OCI-LY7 (cell line): ENCODE data around the gene ACACA. TPM values are rescaled to one million over a fixed set of nuclear protein-coding genes. Genes with fewer than 3 reads are reported as not detected.

ENCODE experiments used
- BruUV-seq: library from RNA; stranded (reverse); fragments of 400-500 nt; replicated peaks from 2 replicates; lab custom pipeline; 2021; lab: Mats Ljungman, UMichigan
- CTCF ChIA-PET: fragments of 300-600 bp; sonication (Branson Sonifier 250); formaldehyde crosslinking; loops from one replicate; lab custom pipeline; 2022; ENCODE audit warnings: antibody characterized with exemption; ENCODE audit not compliant: unreplicated experiment; lab: Charles Lee
- POLR2A ChIA-PET: fragments of 300-600 bp; sonication (Branson Sonifier 250); formaldehyde crosslinking; loops from one replicate; lab custom pipeline; 2022; ENCODE audit warnings: antibody characterized with exemption; lab: Charles Lee
- DNase-seq: peaks from one replicate; pipeline ENCODE4 v3.0.0-alpha.2; 2015; ENCODE audit warnings: low spot score
- H2AFZ ChIP-seq: fragments of 200-600 bp; sonication (generic), shearing (Covaris generic); 2 replicates; pipeline ENCODE4 v1.6.1; 2014; ENCODE audit warnings: mild to moderate bottlenecking, antibody characterized with exemption, low read length, moderate library complexity
- H3K27ac ChIP-seq: fragments of 200-600 bp; sonication (generic); 2 replicates; pipeline ENCODE4 v1.5.1; 2014; ENCODE audit warnings: mixed run types, low read depth, mild to moderate bottlenecking, moderate library complexity, low read length, inconsistent platforms; ENCODE audit not compliant: poor library complexity, severe bottlenecking
- H3K36me3 ChIP-seq: fragments of 200-600 bp; sonication (generic); 2 replicates; pipeline ENCODE4 v1.6.1; 2014; ENCODE audit warnings: mild to moderate bottlenecking, antibody characterized with exemption, low read length, moderate library complexity, mixed read lengths; ENCODE audit not compliant: insufficient read depth
- H3K4me1 ChIP-seq: fragments of 200-600 bp; sonication (generic); 2 replicates; pipeline ENCODE4 v1.5.1; 2014; ENCODE audit warnings: mild to moderate bottlenecking, low read length; ENCODE audit not compliant: insufficient read depth, poor library complexity, severe bottlenecking
- H3K4me2 ChIP-seq: fragments of 200-600 bp; sonication (generic); 2 replicates; pipeline ENCODE4 v1.6.1; 2014; ENCODE audit warnings: mild to moderate bottlenecking, low read length
- H3K4me3 ChIP-seq: fragments of 200-600 bp; sonication (generic); 2 replicates; pipeline ENCODE4 v1.5.1; 2014; ENCODE audit warnings: mild to moderate bottlenecking, low read depth, low read length; ENCODE audit not compliant: poor library complexity, severe bottlenecking
- H3K79me2 ChIP-seq: fragments of 200-600 bp; sonication (generic); 2 replicates; pipeline ENCODE4 v1.6.1; 2016; ENCODE audit warnings: low read depth, mild to moderate bottlenecking, low read length, moderate library complexity, mixed read lengths; ENCODE audit not compliant: insufficient read depth
- H3K9me2 ChIP-seq: fragments of 200-600 bp; sonication (generic); 2 replicates; pipeline ENCODE4 v1.6.1; 2016; ENCODE audit warnings: mild to moderate bottlenecking, low read length, mixed read lengths; ENCODE audit not compliant: insufficient read depth
- H3K9me3 ChIP-seq: fragments of 200-600 bp; sonication (generic); 2 replicates; pipeline ENCODE4 v1.6.1; 2014; ENCODE audit warnings: mild to moderate bottlenecking, mixed run types, low read length, mixed read lengths
- H4K20me1 ChIP-seq: fragments of 200-600 bp; sonication (generic); 2 replicates; pipeline ENCODE4 v1.6.1; 2014; ENCODE audit warnings: mild to moderate bottlenecking, antibody characterized with exemption, low read length, moderate library complexity, mixed read lengths; ENCODE audit not compliant: insufficient read depth
- EZH2phosphoT487 ChIP-seq: fragments of 200-600 bp; sonication (generic); IDR thresholded peaks from 2 replicates; pipeline ENCODE4 v1.6.1; 2018; ENCODE audit warnings: low read depth, borderline replicate concordance, mild to moderate bottlenecking, mixed run types, antibody characterized with exemption, low read length, moderate library complexity, mixed read lengths
- intact Hi-C: fragments of 100-400 bp; cut with micrococcal nuclease; formaldehyde crosslinking; loops from one replicate; pipeline ENCODE4 v1.10.0; 2022; ENCODE audit not compliant: unreplicated experiment
- total RNA-seq, 2 experiments: library from RNA; depleted of rRNA in 1 of 2; stranded (reverse); fragments of >200 nt in 1 of 2; shearing (Covaris generic) in 1 of 2; gene quantifications; 2 replicates each; pipeline ENCODE4 v1.2.3, GENCODE V29; 2014 to 2022
- TF ChIP-seq, protein P1 (sequence below): fragments of 200-600 bp; sonication (generic); conservative IDR thresholded peaks from 2 replicates; pipeline ENCODE4 v1.5.1; 2014; ENCODE audit warnings: mild to moderate bottlenecking, antibody characterized with exemption, low read length, moderate library complexity, mixed read lengths

ACACA gene
- total RNA-seq, 2 experiments from 2014 or later, result 32.1 to 98.3 TPM

DNA sequence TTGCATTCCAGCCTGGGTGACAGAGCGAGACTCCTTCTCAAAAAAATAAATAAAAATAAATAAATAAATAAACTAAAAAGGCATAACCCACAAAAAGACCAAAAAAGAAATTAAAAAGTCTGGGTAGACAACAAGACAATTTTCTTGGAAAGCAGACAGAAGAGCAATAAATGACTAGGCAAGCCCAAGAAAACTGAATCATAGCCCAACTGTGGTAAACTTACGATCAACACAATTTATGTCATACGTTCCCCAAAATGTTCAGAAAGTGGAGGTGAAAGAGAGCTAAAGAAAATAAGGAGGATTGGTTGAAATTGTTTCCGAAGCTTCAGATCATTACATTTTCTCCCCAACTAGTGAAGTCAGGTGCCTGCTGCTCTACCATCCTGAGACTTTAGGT is 62.1 kb downstream of the ACACA start:
- POLR2A ChIA-PET, result no interaction called here
- Histone ChIP-seq H3K9me3 (peaks cover 4% of the 10 kb centered on the region; the same call in 1 of the 2 replicates), H3K4me1 (no peaks in the 10 kb centered on the region), H2AFZ (no peak overlapping the region), H3K36me3 (peaks cover 59% of the 10 kb centered on the region), H3K9me2 (no peaks in the 10 kb centered on the region), H3K27ac (no peak overlapping the region), H3K4me3 (no peak overlapping the region), H3K4me2 (no peak overlapping the region), H3K79me2 (peaks cover 36% of the 10 kb centered on the region), H4K20me1 (0 out of 2 replicates have a peak, but pooled peaks cover 3% of the 10 kb centered on the region)
- DNase-seq, result no peak
- TF ChIP-seq, protein P1, sequence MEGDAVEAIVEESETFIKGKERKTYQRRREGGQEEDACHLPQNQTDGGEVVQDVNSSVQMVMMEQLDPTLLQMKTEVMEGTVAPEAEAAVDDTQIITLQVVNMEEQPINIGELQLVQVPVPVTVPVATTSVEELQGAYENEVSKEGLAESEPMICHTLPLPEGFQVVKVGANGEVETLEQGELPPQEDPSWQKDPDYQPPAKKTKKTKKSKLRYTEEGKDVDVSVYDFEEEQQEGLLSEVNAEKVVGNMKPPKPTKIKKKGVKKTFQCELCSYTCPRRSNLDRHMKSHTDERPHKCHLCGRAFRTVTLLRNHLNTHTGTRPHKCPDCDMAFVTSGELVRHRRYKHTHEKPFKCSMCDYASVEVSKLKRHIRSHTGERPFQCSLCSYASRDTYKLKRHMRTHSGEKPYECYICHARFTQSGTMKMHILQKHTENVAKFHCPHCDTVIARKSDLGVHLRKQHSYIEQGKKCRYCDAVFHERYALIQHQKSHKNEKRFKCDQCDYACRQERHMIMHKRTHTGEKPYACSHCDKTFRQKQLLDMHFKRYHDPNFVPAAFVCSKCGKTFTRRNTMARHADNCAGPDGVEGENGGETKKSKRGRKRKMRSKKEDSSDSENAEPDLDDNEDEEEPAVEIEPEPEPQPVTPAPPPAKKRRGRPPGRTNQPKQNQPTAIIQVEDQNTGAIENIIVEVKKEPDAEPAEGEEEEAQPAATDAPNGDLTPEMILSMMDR, result no peak
- intact Hi-C loops, result no loop called here
- CTCF ChIA-PET, result no interaction called here
- no TSS peak for BruUV-seq

DNA sequence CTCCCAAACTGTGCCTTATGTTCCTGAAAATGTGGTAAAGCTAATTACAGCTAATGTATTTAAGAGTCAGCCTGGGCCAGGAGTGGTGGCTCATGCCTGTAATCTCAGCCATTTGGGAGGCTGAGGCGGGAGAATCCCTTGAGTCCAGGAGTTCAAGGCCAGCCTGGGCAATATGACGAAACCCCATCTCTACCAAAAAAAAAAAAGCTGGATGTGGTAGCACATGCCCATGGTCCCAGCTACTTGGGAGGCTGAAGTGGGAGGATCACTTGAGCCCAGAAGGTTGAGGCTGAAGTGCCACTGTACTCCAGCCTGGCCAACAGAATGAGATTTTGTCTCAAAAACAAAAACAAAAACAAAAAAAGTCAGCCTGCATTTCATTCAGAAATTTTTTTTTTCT is 64.0 kb downstream of the ACACA start:
- Histone ChIP-seq H4K20me1 (0 out of 2 replicates have a peak, but pooled peaks cover 3% of the 10 kb centered on the region), H3K36me3 (peaks cover 61% of the 10 kb centered on the region), H3K4me1 (no peaks in the 10 kb centered on the region), H3K9me3 (peaks cover 4% of the 10 kb centered on the region; the same call in 1 of the 2 replicates), H3K4me2 (no peak overlapping the region), H3K27ac (no peak overlapping the region), H3K9me2 (no peaks in the 10 kb centered on the region), H3K4me3 (no peak overlapping the region), H3K79me2 (peaks cover 30% of the 10 kb centered on the region), H2AFZ (no peak overlapping the region)
- intact Hi-C loops, result no loop called here
- BruUV-seq, result no TSS peak
- TF ChIP-seq, protein P1, result no peak
- TF ChIP-seq EZH2phosphoT487, result no peak
- no peak for DNase-seq
- ChIA-PET CTCF (no interaction called here), POLR2A (interaction anchor here (0.6 kb wide), 2 partner anchors 124 to 174 kb away, joined by 4 read pairs; no protein-coding TSS in a partner anchor)

DNA sequence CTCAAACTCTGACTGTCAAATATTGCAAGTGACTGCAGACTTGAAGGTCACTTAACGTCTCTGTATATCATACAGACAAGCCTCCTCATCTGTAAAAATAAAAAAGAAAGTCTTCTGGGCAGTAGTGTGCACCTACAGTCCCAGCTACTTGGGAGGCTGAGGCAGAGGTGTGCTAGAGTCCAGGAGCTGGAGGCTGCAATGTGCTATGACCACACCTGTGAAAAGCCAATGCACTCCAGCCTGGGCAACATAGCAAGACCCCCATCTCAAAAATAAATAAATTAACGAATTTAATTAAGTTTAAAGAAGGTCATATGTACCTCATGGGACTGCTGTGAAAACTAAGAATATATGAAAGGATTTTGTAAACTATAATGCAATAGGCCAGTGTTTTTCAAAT is 65.8 kb downstream of the ACACA start:
- Histone ChIP-seq H4K20me1 (0 out of 2 replicates have a peak, but pooled peaks cover 3% of the 10 kb centered on the region), H3K9me2 (no peaks in the 10 kb centered on the region), H3K4me1 (no peaks in the 10 kb centered on the region), H3K4me3 (no peak overlapping the region), H3K79me2 (peaks cover 24% of the 10 kb centered on the region; the same call in 1 of the 2 replicates), H3K36me3 (peaks cover 67% of the 10 kb centered on the region), H3K27ac (no peak overlapping the region), H3K4me2 (no peak overlapping the region), H3K9me3 (no peaks in the 10 kb centered on the region), H2AFZ (no peak overlapping the region)
- POLR2A ChIA-PET, result interaction anchor here (1.3 kb wide), 1 partner anchor 15 kb away, joined by 3 read pairs; no protein-coding TSS in a partner anchor
- CTCF ChIA-PET, result no interaction called here
- BruUV-seq, result no TSS peak
- TF ChIP-seq, protein P1, result no peak
- no peak for TF ChIP-seq EZH2phosphoT487
- no peak for DNase-seq
- intact Hi-C loops, result no loop called here
